HG03280 (cell line): Measurements from ENCODE around the gene THADA.
"Not testable (repeated sequence)": the region's sequence is repeated elsewhere in the genome, so short reads cannot be mapped to it uniquely, and the experiment has no call there.

Experiments used
- ATAC-seq: cut with Tn5 transposase; IDR thresholded peaks from one replicate; pipeline ENCODE4 v1.9.1; 2021; ENCODE audit warnings: mild to moderate bottlenecking, moderate library complexity; ENCODE audit not compliant: unreplicated experiment

Gene THADA

DNA sequence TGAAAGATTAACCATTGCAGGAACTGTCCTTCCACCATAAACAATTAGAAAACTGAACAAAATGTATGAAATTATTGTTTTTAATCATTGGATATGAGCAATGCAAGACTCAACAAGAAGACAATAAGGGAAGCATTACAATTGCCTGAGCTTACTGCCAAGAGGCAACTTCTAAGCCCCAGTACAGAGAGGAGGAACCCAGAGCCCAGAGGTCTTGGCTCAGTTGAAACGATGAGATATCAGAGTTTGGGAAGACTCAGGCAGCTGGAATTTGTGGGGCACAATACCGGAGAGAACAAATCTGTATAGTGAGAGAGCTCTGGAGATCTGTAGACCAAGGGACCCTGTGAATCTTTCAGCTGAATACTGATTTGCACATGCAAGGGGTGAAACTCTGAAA, 288.8 kb downstream of the THADA start:
- no peak for ATAC-seq

DNA sequence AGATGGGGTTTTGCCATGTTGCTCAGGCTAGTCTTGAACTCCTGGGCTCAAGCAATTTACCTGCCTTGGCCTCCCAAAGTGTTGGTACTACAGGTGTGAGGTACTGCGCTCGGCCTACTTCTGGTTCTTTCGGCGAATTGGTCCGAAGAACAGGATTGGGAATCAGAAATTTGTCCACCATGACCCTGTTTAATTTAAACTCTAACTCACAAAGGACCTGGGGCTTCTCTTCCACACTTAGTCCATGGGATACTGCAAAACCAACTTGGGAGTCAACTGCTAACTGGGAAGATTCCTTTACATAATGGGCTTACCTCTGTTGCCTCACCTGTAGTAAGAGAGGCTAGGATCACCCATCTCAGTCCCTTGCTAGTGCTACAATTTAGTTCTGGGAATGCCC, 289.6 kb downstream of the THADA start:
- no peak for ATAC-seq

- ATAC-seq, result no peak
Observed at GRCh38 chr2:43305517-43305916, 290.3 kb downstream of the THADA start.

DNA sequence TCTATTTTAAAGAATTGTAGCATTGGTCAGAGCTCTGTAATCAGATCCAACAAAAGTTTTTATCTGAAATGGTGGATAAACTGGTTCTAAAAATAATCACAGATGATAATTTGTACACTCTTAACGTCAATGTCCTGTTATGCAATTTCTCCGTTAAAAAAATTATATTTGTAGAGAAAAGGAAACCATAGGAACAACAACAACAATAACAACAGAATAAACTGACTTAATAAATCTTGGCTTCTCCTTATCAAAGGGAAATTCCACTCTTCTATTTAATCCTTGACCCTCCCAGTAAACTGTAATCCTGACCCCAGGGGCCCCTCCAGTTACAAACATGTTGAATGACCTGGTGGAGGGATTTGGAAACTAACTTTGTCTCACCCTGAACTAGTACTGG, 290.8 kb downstream of the THADA start:
- ATAC-seq, result no peak

GRCh38 chr2:43303889-43304288, 291.9 kb downstream of the THADA start:
- ATAC-seq, result no peak

DNA sequence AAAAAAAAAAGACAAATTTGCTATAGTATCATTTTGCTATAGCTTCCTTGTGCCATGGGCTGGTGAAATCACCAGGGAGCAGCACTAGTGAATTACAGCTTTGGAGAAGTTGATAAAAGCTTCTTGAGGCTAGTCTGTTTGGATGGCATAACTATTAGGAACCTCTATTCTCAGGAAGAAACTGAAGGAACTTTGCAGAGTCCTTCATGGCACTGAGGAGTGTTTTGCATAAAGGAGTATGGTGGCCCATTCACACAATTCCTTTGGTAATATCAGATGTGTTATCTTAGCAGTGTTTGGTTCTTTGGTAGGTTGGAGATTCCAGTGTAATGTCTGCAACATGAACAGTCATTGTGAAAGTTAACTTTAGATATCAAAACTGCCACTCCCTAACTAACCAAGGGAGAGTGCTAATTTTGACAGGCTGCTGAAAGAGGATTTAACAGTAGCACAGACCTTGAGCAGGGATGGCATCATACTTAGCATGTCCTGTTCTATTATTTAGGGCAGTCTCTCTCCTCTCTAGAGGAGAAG, 292.8 kb downstream of the THADA start:
- ATAC-seq, result no peak

- ATAC-seq, result no peak
Observed at GRCh38 chr2:43302182-43302960, 293.5 kb downstream of the THADA start.

- no peak for ATAC-seq
Observed at GRCh38 chr2:43300781-43301583, 294.9 kb downstream of the THADA start.

GRCh38 chr2:43300222-43300621, 295.6 kb downstream of the THADA start:
- no peak for ATAC-seq

DNA sequence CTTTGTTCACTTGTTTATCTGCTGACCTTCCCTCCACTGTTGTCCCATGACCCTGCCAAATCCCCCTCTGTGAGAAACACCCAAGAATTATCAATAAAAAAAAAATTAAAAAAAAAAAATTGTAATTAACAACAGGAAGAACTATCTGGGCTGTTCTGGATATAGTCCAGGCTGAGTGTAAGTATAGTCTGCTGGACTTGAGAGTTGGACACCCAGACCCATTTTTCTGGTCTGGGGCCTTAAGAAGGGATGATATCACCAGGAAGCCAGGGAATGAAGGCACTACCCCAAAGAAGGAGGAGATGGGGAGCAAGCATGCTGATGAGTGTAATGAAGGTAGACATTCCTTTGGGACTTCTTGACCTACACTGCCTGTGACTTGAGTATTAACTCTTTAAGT, 297.3 kb downstream of the THADA start:
- no peak for ATAC-seq

GRCh38 chr2:43297740-43298139, 298.1 kb downstream of the THADA start:
- not testable (repeated sequence) for ATAC-seq

- no peak for ATAC-seq
Observed at GRCh38 chr2:43294973-43295603, 300.8 kb downstream of the THADA start.

DNA sequence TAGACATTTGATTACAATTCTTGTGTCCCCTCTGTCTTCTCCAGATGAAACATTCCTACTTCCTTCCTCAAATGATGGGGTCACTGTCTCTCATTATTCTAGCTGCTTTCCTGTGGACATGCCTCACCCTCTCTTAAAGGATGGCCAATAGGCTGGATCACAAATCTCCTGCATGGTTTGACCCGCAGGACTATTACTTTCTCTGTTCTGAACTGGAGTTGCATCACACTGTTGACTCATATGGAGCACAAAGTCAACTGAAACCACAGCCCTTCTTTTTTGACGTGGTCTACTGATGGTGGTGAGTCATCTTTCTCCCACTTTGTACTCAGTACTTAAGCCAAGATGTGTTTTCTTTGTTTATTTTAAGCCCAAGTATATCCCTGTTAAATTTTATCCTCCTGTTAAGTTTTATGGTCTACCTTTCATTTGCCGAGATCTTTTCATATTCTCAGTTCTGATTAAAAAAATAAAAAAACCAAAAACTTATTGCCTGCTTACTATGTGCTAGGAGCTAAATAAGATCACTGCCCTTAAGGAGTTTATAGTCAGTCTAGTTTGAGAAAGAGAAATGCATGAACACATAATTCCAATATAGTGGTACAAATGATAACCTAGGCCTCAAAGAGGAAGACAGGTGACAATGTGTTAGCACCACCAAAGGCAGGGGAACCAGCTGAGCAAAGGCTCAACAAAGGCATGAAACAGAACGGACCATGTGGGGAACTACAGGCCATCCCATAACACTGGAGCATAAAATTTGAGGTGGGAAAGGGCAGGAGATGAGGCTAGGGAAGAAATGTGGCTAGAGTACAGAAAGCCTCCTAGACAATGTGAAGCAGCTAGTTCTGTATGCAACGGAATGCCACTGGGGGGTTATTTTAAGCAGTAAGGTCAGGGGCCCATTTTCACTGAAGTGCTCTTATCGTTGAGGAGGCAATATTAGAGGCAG, 301.8 kb downstream of the THADA start:
- peak; percentile 99 for ATAC-seq

- ATAC-seq, result no peak
Observed at GRCh38 chr2:43292851-43293743, 302.7 kb downstream of the THADA start.

- no peak for ATAC-seq
Observed at GRCh38 chr2:43292297-43292696, 303.5 kb downstream of the THADA start.

DNA sequence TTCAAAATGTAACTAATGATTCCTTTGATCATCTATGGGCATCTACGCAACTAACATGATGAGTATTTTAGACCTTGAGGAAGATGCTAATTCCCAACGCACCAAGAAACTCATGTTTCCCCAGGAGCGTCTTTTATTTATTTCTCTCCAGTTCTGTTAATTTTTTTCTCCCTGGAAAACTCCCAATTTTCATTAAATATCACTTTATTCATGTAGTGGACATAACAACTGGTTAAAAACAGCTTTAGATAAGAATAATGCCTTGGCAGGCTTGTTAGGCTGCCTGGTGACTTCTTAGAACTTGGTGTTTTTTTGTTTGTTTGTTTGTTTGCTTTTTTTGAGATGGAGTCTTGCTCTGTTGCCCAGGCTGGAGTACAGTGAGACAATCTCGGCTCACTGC, 306.5 kb downstream of the THADA start:
- no peak for ATAC-seq

- no peak for ATAC-seq
Observed at GRCh38 chr2:43288417-43289305, 307.2 kb downstream of the THADA start.

GRCh38 chr2:43285987-43286386, 309.9 kb downstream of the THADA start:
- no peak for ATAC-seq
